ENCODE data around the gene TBC1D12.

GRCh38 chr10:94402204-94402842 lies at the start of gene TBC1D12:
- no peak for TF ChIP-seq CTCF (IDR thresholded peaks at IDR 0.05)
- peak in 1 of 2 donors; percentile 68 for TF ChIP-seq POLR2A (IDR thresholded peaks at IDR 0.05)
